ENCODE results near the gene SEMA6B. TPM values are rescaled to one million over a fixed set of nuclear protein-coding genes. Genes with fewer than 3 reads are reported as not detected.

Gene SEMA6B
- total RNA-seq, 2 donors from 2014 or later, result 2.6 to 2.8 TPM

Other genes starting within 250 kb of the SEMA6B start
- gene STAP2, start 220.9 kb downstream of the SEMA6B start, total RNA-seq, result 100 to 1,000 TPM; 222 to 249 TPM
- 10 to 100 TPM; 77.3 to 84.6 TPM for gene MPND, start 216.1 kb downstream of the SEMA6B start, total RNA-seq
- gene SH3GL1, start 159.1 kb downstream of the SEMA6B start, total RNA-seq, result 10 to 100 TPM; 42.3 to 44.4 TPM
- gene CHAF1A, start 157.0 kb downstream of the SEMA6B start, total RNA-seq, result 10 to 100 TPM in 1 of 2 donors, 1 to 10 TPM in 1; 10.0 to 15.5 TPM
- gene UBXN6, start 101.9 kb downstream of the SEMA6B start, total RNA-seq, result 100 to 1,000 TPM in 1 of 2 donors, 10 to 100 TPM in 1; 90.4 to 104 TPM
- gene HDGFL2, start 87.4 kb downstream of the SEMA6B start, total RNA-seq, result 10 to 100 TPM; 29.9 to 39.3 TPM
- gene PLIN4, start 41.2 kb downstream of the SEMA6B start, total RNA-seq, result 10 to 100 TPM in 1 of 2 donors, under 1 TPM in 1; 0.24 to 12.0 TPM
- 1 to 10 TPM; 1.9 to 2.2 TPM for gene PLIN5, start 24.5 kb downstream of the SEMA6B start, total RNA-seq
- gene LRG1, start 19.6 kb downstream of the SEMA6B start, total RNA-seq, result 10 to 100 TPM; 11.6 to 31.8 TPM
- gene TNFAIP8L1, start 79.8 kb upstream of the SEMA6B start, total RNA-seq, result 1 to 10 TPM; 9.0 to 9.4 TPM
- 10 to 100 TPM; 75.5 to 96.0 TPM for gene MYDGF, start 110.7 kb upstream of the SEMA6B start, total RNA-seq
- gene DPP9, start 164.2 kb upstream of the SEMA6B start, total RNA-seq, result 10 to 100 TPM; 59.9 to 72.8 TPM
- gene FEM1A, start 232.1 kb upstream of the SEMA6B start, total RNA-seq, result 10 to 100 TPM; 10.9 to 11.2 TPM